ENCODE data around the gene C1QTNF3. TPM values are rescaled to one million over a fixed set of nuclear protein-coding genes. Genes with fewer than 3 reads are reported as not detected.

Gene C1QTNF3
- total RNA-seq, 1 experiment from 2014 or later = 2.1 TPM

DNA sequence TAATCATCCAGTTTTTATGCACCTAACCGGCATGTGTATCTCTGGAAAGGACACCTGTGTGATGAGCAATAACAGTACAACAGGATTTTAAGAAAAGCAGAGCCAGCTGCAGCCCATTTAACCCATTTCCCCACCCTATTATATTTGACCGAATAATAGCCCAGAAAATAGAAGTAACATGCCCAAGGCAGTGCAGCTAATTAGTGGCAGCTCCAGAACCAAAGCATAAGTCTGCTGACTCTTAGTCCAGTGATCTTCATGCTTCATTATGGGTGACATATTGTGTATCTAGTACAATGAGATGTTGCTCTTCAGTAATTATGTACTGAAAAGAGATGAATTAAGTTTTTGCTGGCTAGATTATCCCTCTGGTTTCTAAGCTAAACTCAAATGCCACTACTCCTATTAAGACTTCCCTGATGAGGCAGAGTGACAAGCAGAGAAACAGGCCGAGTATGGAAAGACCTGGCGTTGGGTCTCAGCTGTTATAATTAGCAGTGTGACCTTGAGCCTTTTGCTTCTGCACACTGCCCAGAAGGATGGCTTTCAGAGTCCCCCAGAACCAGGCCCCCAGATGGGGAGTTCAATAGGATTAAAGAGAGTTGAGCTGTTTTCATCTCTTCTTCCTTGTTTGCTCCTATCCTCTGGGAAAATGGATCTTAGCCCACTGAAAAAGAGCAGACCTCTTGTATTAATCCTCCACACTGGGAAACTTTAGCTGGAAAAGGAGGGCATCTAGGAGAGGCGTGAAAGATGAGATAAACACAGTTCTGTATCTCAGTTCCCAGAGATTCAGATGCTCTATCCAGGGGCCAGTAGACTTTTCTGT lies 10.8 kb upstream of the C1QTNF3 start:
- ATAC-seq (no peak), DNase-seq (ENCODE audit: low spot score) (no peak)
- Mint-ChIP-seq H3K9me3 (no peaks in the 10 kb centered on the region), H3K36me3 (peaks cover 5% of the 10 kb centered on the region; the same call in 1 of the 2 replicates), H3K27me3 (ENCODE audit: low read depth) (no peaks in the 10 kb centered on the region), H3K4me1 (no peaks in the 10 kb centered on the region), H3K27ac (no peak overlapping the region), H3K4me3 (no peak overlapping the region)
- ChIA-PET CTCF (no interaction called here), POLR2A (no interaction called here)
- TF ChIP-seq E2F1 (CRISPR knock-in tag; IDR thresholded peaks at IDR 0.05) = no peak
- TF ChIP-seq ZNF138 (CRISPR knock-in tag; conservative IDR thresholded peaks at IDR 0.05) = no peak
- no peak for TF ChIP-seq EMX1 (CRISPR knock-in tag; IDR thresholded peaks at IDR 0.05)
- no peak for TF ChIP-seq ESRRA (CRISPR knock-in tag; IDR thresholded peaks at IDR 0.05; ENCODE audit: borderline replicate concordance)
- TF ChIP-seq NR2C2 (CRISPR knock-in tag; IDR thresholded peaks at IDR 0.05) = no peak
- no peak for TF ChIP-seq FOXK1 (CRISPR knock-in tag; IDR thresholded peaks at IDR 0.05)
- TF ChIP-seq ATF1 (CRISPR knock-in tag; IDR thresholded peaks at IDR 0.05) = no peak
- TF ChIP-seq NR3C1 (CRISPR knock-in tag; conservative IDR thresholded peaks at IDR 0.05; ENCODE audit: low read depth) = no peak
- TF ChIP-seq ATF6 (CRISPR knock-in tag; IDR thresholded peaks at IDR 0.05) = no peak
- TF ChIP-seq, protein P1, sequence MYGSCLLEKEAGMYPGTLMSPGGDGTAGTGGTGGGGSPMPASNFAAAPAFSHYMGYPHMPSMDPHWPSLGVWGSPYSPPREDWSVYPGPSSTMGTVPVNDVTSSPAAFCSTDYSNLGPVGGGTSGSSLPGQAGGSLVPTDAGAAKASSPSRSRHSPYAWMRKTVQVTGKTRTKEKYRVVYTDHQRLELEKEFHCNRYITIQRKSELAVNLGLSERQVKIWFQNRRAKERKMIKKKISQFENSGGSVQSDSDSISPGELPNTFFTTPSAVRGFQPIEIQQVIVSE (CRISPR knock-in tag; IDR thresholded peaks at IDR 0.05; ENCODE audit: borderline replicate concordance) = no peak
- TF ChIP-seq, protein P2, sequence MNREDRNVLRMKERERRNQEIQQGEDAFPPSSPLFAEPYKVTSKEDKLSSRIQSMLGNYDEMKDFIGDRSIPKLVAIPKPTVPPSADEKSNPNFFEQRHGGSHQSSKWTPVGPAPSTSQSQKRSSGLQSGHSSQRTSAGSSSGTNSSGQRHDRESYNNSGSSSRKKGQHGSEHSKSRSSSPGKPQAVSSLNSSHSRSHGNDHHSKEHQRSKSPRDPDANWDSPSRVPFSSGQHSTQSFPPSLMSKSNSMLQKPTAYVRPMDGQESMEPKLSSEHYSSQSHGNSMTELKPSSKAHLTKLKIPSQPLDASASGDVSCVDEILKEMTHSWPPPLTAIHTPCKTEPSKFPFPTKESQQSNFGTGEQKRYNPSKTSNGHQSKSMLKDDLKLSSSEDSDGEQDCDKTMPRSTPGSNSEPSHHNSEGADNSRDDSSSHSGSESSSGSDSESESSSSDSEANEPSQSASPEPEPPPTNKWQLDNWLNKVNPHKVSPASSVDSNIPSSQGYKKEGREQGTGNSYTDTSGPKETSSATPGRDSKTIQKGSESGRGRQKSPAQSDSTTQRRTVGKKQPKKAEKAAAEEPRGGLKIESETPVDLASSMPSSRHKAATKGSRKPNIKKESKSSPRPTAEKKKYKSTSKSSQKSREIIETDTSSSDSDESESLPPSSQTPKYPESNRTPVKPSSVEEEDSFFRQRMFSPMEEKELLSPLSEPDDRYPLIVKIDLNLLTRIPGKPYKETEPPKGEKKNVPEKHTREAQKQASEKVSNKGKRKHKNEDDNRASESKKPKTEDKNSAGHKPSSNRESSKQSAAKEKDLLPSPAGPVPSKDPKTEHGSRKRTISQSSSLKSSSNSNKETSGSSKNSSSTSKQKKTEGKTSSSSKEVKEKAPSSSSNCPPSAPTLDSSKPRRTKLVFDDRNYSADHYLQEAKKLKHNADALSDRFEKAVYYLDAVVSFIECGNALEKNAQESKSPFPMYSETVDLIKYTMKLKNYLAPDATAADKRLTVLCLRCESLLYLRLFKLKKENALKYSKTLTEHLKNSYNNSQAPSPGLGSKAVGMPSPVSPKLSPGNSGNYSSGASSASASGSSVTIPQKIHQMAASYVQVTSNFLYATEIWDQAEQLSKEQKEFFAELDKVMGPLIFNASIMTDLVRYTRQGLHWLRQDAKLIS (CRISPR knock-in tag; IDR thresholded peaks at IDR 0.05; ENCODE audit: borderline replicate concordance) = no peak
- TF ChIP-seq, protein P3, sequence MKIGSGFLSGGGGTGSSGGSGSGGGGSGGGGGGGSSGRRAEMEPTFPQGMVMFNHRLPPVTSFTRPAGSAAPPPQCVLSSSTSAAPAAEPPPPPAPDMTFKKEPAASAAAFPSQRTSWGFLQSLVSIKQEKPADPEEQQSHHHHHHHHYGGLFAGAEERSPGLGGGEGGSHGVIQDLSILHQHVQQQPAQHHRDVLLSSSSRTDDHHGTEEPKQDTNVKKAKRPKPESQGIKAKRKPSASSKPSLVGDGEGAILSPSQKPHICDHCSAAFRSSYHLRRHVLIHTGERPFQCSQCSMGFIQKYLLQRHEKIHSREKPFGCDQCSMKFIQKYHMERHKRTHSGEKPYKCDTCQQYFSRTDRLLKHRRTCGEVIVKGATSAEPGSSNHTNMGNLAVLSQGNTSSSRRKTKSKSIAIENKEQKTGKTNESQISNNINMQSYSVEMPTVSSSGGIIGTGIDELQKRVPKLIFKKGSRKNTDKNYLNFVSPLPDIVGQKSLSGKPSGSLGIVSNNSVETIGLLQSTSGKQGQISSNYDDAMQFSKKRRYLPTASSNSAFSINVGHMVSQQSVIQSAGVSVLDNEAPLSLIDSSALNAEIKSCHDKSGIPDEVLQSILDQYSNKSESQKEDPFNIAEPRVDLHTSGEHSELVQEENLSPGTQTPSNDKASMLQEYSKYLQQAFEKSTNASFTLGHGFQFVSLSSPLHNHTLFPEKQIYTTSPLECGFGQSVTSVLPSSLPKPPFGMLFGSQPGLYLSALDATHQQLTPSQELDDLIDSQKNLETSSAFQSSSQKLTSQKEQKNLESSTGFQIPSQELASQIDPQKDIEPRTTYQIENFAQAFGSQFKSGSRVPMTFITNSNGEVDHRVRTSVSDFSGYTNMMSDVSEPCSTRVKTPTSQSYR (CRISPR knock-in tag; IDR thresholded peaks at IDR 0.05) = no peak
- no peak for TF ChIP-seq PRRX2 (CRISPR knock-in tag; IDR thresholded peaks at IDR 0.05)
- no peak for TF ChIP-seq ZNF532 (CRISPR knock-in tag; IDR thresholded peaks at IDR 0.05; ENCODE audit: borderline replicate concordance)
- no peak for TF ChIP-seq IRF1 (CRISPR knock-in tag; IDR thresholded peaks at IDR 0.05)
- TF ChIP-seq HMGXB4 (CRISPR knock-in tag; IDR thresholded peaks at IDR 0.05) = no peak
- TF ChIP-seq MYBL2 (CRISPR knock-in tag; IDR thresholded peaks at IDR 0.05) = no peak
- TF ChIP-seq ELF4 (CRISPR knock-in tag; IDR thresholded peaks at IDR 0.05; ENCODE audit: low read depth) = no peak

All from WTC11 (cell line).